GM18526 (cell line): Measurements from ENCODE around the gene PCGF3.

Experiments used
- POLR2A ChIP-seq: IDR thresholded peaks from 3 replicates; pipeline ENCODE4 v1.6.1; 2011; ENCODE audit not compliant: insufficient read length; ENCODE audit errors: extremely low read depth

The PCGF3 gene

DNA sequence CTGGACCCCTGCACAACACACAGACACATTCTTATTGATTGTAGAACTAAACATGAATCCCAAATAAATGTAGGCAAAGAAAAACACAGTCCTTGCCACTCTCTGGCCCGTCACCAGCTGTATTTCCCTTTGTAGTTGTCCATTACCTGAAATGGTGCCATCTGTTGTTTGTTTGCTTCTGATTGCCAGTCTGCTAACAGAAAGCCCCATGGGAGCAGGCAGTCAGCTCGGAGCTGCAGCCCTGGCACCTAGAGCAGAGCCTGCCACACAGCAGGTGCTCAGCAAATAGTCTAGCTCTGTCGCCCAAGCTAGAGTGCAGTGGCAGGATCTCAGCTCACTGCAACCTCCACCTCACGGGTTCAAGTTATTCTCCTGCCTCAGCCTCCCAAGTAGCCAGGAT, 91.4 kb downstream of the PCGF3 start:
- no peak for TF ChIP-seq POLR2A

DNA sequence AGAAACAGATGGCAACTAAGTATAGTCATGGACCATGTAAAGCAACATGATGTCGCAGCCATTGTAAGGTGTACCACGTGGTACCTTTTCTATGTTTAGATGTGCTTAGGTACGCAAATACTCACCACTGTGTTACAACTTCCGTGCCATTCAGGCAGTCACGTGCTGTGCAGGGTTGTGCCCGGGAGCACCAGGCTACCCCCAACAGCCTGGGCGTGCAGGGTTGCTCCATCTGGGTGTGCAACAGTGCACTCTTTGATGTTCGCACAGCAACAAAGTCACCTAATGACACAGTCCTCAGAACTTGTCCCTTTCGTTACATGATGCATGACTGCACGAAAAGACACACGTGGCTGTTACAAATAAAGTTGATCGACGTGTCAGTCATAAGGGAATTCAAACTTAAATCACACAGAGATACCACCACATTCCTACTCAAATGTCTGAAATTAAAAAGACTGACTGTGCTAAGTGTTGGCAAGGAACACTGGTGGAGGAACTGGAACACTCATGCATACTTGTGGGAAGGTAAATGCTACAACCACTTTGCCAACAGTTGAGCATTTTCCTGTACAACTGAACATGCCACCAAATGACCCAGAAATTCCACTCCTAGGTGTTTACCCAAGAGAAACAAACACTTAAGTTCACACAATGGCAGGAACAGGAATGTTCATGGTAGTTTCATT, 95.9 kb downstream of the PCGF3 start:
- no peak for TF ChIP-seq POLR2A

DNA sequence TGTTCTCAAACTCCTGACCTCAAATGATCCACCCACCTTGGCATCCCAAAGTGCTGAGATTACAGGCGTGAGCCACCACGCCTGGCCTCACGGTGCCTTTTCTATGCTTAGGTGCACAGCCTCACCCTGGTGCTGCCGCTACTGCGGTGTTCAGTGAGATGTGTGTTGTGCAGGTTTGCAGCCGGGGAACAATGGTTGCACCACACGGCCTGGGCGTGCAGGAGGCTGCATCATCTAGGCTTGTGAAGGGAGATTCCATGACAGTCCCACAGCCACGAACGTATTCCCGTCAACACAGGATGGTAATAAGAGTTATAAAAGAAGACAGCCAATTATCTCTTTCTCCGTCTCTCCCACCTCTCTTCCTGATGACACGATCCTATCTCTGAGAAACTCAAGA, 98.3 kb downstream of the PCGF3 start:
- TF ChIP-seq POLR2A: no peak

DNA sequence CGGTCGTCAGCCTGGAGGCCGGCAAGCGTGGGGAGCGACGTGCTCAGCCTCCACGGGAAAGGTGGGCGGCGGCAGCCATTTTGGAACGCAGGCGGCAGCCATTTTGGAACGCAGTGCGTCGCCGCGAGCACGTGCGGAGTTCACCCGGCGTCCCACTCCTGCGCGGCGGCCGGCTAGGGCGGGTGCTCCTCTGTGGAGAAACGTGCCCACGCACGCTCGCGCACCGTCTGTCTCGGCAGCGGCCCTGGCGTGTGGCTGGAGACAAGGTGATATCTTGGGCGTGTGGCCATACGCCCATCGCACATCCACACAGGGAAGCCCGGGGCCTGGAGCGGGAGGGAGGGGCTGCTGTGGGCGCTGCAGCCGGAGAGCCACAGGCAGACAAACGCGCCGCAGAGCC, 99.2 kb downstream of the PCGF3 start:
- no peak for TF ChIP-seq POLR2A

DNA sequence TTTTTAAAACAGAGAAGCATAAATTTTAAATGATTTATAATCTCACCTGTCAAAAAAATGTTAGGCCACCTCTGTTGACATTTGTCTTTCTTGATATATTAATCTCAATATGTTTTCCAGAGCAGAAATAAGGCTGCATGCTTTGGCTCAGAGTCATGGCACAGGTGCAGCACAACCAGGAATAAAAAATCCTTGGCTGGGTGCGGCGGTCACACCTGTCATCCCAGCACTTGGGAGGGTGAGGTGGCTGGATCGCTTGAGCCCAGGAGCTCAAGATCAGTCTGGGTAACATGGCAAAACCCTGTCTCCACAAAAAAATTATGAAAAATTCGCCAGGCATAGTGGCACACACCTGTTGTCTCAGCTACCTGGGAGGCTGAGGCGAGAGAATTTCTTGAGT, 102.2 kb downstream of the PCGF3 start:
- TF ChIP-seq POLR2A: no peak

DNA sequence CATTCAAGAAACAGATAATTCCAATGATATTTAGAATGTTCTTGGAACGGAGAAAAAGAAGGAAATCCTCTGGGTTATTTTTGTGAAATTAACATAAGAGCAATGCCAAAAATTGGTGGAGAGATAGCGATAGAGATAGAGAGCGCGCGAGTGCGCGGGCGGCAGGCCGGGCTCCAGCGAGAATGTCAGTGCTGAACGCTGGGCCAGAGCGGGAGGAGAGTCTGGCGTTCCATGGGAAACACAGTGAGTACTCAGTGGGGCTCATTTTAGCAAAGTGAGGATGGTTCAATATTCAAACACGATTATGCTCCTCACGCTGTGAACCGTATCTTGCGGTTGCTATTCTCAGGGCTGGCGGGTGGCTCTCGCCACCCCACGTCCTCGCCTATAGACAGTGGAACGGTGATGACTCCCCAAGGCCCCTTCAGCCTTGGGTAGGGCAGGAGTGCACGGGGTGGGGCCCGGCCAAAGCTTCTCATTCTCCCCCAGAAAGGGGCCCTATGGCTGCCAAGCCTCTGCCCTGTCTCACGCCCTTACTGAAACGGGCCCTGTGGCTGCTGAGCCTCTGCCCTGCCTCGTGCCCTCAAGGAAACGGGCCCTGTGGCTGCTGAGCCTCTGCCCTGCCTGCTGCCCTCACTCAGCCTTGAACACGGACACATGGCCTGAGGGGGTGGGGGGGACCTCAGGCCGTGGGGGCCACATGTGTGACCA, 103.4 kb downstream of the PCGF3 start:
- TF ChIP-seq POLR2A: no peak

DNA sequence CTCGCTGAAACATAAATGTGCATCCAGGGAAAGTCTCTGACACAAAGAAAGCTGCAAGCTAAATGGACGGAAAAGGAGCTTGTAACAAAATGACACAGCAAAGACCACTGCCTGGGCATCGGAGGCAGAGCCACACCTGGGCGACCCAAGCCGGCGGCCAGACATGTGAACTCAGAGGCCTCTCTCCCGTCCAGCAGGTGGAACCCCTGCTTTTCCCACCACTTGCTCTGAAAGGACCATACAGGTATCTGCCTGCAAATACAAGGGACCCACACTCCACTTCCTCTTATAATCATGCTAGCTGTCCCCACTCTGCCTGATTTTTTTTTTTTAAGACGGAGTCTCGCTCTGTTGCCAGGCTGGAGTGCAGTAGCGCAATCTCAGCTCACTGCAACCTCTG, 108.3 kb downstream of the PCGF3 start:
- no peak for TF ChIP-seq POLR2A

DNA sequence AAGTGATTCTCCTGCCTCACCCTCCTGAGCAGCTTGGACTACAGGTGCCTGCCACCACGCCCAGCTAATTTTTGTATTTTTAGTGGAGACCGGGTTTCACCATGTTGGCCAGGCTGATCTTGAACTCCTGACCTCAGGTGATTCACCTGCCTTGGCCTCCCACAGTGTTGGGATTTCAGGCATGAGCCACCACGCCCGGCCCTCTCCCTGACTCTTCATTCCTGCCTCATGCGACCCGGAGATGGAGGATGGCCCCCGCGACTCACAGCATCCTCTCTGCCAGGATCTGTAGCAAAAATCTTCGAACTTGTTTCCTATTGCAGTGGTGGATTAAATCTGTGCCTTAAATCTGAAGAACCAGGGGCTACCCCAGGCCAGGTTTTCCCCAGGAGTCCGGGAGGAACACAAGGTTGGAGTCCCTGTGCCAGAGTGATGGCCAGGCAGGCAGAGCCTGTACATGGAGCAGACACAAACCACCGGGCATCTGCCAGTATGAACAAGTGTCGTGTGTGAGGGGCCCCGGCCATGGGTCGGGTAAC, 108.7 kb downstream of the PCGF3 start:
- no peak for TF ChIP-seq POLR2A

DNA sequence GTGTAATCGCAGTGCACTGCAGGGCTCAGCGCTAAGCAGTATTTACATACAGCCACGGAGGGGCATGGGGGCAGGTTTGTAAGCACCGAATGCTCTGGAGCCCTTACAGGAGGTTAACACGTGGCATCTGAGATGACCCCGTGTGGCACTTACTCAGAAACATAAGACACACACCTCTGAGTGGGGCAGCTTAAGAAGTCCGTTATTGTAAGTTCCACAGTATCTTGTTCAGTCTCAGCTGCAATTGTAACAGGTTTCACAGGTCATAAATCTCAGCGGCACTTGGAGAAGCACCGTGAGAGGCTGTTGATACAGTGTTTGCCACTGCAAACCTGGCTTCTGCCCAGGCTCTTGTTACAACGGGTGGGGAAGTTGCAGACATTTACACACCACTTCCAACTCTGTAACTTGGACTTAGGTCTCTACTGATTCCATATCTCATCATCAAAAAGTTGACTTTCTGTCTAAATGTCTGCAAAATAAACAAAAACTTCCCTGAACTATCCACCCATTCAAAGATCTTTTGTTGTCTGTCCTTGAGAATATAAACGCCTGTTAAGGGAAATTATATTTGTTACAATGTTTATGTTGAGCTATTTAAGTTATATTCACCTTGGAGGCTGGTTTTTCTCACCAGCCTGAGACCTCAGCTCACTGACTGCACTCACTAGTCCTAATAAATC, 110.0 kb downstream of the PCGF3 start:
- TF ChIP-seq POLR2A: no peak

DNA sequence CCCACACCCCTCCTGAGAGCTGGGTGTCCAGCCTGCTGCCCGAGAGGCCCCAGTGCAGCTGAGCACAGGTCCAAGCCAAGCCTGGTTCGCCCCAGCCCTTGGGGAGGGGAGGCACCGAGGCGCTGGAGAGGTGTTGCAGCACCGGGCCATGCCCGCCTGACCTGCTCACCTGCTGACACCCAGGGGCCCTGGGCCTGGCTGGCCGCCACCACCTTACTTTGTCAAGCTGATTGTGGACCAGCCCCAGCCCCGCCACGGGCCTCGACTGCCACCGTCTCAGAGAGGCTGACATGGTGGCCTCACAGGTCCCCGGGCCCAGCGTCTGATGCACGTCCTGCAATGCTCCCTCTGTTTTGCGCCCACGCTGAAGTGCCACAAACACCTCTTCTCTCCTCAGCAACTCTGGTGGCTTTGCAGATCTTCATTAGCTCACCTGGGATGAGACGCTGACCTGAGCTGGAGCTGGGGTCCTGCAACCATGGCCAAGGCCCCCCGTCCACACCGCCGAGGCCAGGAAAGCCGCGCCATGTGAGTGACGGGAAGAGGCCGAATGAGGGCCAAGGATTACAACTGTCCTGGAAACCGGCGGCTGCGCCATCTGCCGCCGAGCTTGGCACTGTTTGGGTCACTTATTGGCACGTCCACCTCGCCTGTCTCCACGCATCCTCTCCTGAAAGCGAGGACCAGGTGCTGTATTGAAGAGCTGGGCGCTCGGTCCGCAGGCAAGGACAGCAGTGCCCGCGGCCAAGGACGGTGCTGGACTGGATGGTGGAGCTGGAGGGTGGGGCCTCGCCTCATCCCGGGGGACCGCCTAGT, 112.7 kb downstream of the PCGF3 start:
- no peak for TF ChIP-seq POLR2A

DNA sequence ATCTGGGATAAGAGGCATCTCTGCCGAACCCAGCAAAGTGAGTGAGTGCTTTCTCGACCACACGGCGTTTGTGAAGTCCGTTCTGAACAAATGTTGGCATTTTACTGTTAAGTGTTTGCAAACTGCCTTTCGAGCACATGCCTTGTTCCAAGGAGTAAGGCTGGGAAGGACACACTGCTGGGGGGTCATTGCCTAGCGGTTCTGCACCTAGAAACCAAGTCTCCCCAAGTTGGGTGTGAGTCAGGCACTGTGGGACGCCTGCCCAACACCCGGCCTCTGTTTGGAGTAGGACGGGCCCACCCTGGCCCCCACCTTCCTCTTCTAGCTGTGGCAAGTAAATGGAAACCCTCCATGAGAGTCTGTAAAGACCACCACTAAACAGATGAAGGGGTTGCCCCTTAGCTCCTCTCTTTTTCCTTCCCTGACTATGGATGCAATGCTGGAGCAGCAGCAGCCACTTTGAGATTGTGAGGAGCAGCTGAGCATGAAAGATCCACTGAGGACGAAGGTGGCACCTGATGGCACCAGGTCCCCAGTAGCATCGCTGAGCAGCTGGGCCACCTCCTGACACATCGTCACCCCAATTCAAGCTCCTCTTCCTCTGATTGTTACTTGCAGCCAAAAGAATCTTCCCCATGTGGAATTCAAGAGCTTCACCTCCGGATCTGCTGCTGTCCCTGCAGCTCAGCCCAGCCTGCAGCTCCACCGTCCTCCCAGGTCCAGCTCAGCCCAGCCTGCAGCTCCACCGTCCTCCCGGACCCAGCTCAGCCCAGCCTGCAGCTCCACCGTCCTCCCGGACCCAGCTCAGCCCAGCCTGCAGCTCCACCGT, 114.0 kb downstream of the PCGF3 start:
- TF ChIP-seq POLR2A: no peak
